ENCODE results near the gene CAMTA1.

DNA sequence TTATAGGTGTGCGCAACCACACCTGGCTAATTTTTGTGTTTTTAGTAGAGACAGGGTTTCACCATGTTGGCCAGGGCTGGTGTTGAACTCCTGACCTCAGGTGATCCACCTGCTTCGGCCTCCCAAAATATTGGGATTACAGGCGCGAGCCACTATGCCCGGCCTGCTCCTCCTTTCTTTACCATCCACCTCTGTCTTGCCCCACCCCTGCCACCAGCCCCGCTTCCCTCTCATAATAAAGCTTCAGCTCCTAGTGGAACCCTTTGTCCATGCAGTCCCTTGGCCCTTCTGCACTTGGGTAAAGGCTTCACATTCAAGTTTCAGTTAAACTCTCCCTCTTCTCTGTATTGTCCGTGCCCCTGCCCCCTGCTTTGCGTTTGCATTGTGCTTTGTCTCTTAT is 120.1 kb downstream of the CAMTA1 start:
- no peak for TF ChIP-seq POLR2A (IDR thresholded peaks at IDR 0.05)
- TF ChIP-seq, protein P1, sequence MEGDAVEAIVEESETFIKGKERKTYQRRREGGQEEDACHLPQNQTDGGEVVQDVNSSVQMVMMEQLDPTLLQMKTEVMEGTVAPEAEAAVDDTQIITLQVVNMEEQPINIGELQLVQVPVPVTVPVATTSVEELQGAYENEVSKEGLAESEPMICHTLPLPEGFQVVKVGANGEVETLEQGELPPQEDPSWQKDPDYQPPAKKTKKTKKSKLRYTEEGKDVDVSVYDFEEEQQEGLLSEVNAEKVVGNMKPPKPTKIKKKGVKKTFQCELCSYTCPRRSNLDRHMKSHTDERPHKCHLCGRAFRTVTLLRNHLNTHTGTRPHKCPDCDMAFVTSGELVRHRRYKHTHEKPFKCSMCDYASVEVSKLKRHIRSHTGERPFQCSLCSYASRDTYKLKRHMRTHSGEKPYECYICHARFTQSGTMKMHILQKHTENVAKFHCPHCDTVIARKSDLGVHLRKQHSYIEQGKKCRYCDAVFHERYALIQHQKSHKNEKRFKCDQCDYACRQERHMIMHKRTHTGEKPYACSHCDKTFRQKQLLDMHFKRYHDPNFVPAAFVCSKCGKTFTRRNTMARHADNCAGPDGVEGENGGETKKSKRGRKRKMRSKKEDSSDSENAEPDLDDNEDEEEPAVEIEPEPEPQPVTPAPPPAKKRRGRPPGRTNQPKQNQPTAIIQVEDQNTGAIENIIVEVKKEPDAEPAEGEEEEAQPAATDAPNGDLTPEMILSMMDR (IDR thresholded peaks at IDR 0.05): no peak
